ENCODE results near the gene SGCG.
A peak's percentile ranks its signal among the peaks of the same experiment; 100 is the strongest.
"Not testable (repeated sequence)": the region's sequence is repeated elsewhere in the genome, so short reads cannot be mapped to it uniquely, and the experiment has no call there.

The SGCG gene

DNA sequence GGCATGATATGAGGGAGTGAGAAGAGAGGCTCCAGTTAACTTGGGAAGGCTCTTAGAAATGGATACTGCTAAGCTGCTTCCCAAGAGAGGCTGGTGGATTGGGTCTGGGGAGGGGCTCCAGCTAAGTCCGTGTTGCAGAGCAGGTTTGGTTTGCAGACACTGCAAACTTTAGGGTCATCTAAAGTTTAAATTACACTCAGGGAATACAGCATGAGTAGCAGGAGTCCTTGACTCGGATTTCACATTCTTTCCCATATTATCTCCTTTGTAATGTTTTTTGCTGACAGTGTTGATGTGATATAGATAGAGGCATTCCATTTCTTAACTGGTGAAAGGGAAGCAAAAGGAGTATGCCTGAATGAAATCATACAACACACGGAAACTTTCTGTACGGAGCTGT lies 31.9 kb downstream of the SGCG start:
- no peak for DNase-seq

GRCh38 chr13:23231241-23231640 lies 50.5 kb downstream of the SGCG start:
- DNase-seq = no peak

DNA sequence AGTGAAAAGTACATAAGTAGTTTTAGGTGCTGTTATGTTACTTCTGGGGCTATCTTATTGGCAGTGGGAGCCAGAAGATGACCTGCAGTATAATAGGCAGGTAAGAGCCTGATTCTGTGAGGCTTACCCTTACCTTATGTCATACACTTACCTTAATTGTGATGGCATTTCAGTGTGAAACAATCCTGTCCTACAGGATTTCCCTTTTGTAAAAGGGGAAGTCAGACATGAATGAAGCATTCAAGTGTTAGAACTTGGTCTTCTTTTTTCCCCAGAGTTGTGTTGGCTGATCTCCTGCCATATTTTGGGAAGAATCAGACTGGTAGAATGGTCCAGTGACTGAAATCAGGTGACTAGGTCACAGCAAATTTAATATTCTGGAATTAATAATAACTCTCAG lies 55.2 kb downstream of the SGCG start:
- DNase-seq = no peak

DNA sequence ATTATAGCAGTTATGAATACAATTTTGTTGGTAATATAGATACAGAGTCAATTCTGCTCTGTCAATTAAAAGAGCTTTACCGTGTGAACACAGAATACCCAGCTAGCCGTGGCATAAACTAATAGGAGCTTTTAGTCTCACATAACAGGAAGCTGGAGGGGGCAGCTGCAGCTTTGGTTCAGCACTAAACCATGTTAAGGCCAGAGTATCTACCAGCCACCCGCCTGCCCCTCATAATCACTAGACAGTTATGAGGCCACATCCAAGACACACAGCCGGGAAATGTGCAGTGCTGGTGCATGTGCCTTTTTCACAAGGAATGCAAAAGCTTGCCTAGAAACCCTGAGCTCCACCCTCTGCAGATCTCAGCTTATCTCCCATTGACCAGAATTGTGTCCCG lies 62.3 kb downstream of the SGCG start:
- DNase-seq = no peak

GRCh38 chr13:23248410-23248809 lies 67.6 kb downstream of the SGCG start:
- DNase-seq = not testable (repeated sequence)

DNA sequence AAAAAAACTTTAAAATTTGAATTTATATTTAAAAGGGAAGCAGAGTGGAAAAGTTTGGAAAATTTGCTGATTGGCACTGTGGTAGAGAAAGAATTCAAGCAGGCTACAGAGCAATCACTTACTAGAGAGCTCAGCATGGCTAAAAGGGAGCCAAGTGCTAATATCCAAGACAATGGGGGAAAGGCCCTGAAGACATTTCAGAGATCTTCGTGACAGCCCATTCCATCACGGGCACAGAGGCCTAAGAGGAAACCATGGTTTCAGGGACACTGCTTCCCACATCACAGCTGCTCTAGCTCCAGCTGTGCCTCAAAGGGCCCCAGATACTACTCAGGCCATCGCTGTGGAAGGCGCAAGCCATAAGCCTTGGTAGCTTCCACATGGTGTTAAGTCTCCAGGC lies 73.7 kb downstream of the SGCG start:
- DNase-seq = no peak

DNA sequence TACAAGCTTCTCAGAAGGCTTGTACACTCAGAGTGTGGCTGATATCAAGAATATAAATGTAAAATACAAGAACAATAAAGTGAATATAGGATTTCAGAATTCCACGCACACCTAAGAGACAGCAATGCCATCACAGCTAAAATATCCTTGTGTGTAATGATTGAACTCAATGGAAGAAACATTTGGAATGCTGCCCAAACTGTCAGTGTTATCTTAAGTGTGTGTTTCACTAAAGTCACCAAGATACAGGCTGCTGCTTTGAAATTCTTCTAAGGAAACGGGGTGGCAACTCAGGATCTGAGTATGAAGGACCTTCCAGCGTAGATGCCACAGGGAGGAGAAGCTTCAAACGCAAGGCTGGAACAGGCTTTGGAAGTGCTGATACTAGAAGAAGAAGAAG lies 86.8 kb downstream of the SGCG start:
- no peak for DNase-seq

- peak; percentile 47 for DNase-seq
Measured at GRCh38 chr13:23268441-23268840, 87.7 kb downstream of the SGCG start.

DNA sequence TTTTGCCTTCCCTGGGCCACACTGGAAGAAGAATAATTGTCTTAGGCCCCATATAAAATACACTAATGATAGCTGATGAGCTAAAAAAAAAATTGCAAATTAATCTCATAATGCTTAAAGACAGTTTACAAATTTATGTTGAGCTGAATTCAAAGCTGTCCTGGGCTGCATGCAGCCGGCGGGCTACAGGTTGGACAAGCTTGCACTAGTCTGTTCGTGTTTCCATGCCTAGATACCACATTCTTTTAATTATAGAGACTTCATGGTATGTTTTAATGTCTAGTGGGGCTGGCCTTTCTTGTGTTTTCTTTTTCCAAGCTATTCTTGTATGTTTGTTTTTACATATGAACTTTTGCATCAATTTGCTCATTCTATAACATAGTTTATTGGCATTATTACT lies 90.6 kb downstream of the SGCG start:
- no peak for DNase-seq

DNA sequence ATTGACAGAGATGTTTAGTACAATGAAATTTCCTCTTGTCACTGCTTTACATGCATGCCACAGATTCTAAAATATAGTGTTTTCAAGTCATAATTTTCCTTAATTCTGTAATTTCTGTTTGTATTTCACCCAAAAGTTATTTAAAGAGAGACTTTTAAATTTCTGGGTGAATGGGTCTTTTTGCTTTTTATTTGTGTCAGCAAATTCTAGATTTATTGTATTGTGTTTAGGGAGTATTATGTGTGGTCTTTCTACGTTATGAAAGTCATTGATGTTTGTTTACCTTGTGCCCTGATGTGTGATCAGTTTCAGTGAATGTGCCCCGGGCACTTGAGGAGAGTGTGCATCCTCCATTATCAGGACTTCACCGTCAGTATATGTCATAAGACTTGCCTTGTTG lies 92.7 kb downstream of the SGCG start:
- DNase-seq = no peak

DNA sequence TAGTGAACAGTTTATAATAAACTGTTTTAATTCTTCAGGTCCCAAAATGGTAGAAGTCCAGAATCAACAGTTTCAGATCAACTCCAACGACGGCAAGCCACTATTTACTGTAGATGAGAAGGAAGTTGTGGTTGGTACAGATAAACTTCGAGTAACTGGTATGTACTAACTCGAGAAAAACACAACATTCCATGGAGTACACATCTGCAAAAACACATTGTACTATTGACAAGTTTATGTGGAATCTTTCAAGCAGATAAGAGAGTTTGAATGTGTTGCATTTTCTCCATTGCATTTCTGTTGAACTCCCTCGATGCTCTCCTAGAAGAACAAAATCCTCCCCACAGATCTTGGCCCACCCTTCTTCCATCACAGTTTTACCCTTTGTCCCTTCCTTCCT lies 98.5 kb downstream of the SGCG start:
- DNase-seq = no peak

DNA sequence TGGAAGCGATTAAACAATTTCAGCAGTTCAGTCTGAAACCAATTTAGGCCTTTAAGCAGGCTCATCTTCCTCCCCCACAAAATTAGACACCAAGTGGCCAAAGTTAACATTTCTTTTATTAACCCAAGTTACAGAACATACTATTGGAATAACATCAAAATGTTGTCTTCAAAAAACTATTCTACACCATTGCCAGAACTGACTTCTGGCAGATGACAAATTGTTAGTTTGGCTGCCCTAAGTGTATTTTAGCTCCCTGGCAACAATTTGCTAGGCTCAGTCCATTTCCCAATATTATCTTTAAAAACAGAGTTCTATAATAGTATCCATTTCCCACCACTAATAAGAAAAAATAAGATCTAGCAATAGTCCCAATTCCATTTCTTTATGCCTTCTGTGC lies 107.8 kb downstream of the SGCG start:
- no peak for DNase-seq

- no peak for DNase-seq
Measured at GRCh38 chr13:23288995-23289394, 108.2 kb downstream of the SGCG start.

- no peak for DNase-seq
Measured at GRCh38 chr13:23289917-23290357, 109.2 kb downstream of the SGCG start.

GRCh38 chr13:23292586-23292985 lies 111.8 kb downstream of the SGCG start:
- no peak for DNase-seq

DNA sequence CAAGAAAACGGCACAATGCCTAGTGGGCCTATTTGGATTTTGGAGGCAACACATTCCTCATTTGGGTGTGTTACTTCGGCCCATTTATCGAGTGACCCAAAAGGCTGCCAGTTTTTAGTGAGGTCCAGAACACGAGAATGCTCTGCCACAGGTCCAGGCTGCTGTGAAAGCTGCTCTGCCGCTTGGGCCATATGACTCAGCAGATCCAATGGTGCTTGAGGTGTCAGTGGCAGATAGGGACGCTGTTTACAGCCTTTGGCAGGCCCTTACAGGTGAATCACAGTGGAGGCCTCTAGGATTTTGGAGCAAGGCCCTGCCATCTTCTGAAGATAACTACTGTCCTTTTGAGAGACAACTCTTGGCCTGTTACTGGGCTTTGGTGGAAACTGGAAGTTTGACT lies 134.1 kb downstream of the SGCG start:
- DNase-seq = not testable (repeated sequence)

- DNase-seq = no peak
Measured at GRCh38 chr13:23319883-23320224, 139.1 kb downstream of the SGCG start.

DNA sequence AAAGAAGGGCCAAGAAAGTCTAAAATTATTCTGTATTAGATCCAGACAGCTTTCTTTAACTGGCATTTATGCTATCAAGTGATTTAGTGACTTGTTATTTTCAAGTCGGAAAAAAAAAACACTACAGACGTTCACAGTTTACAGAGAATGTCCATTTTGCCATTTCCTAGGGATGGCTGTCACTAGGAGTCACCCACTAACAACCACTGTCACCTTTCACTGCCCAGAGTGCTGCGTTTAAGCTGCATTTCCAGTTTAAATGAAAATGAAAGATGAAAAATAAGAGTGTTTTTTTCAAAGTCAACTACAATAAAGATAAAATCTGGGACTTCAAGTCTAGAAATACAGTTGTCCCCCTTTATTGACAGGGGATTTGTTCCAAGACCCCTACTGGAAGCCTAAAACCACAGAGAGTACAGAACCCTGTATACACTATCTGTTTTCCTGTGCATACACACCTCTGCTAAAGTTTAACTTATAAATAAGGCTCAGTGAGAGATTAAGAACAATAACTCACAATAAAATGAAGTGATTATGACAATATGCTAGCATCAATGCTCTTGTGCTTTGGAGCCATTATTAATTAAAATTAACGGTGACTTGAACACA lies 140.3 kb downstream of the SGCG start:
- no peak for DNase-seq

DNA sequence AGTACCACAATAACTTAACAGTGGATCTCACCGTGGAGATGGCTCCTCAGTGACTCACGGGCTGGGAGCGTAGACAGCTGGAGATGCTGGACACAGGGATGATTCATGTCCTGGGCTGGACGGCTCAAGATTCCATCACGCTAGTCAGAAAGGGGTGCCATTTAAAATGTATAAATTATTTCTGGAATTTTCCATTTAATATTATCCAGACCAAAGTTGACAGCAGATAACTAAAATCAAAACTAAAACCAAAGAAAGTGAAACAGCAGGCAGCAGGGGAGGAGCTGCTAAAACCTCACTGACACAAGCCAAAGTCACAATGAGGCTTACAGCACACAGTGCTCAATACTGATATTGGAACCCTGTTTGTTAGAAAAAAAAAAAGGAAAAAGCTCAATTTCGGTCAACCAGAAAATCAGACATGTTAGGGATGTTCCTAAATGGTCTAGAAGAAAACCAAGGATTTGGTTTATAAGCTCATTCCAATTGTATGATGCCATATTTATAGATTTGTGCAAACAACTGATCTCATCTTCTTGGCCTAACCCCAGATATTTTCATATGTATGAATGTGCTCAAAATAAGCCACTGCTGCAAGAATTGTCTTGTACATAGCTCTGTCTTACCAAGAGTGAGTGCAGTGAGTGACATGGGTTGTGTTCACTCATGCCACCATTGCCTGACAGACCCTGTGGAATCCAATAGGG lies 140.9 kb downstream of the SGCG start:
- DNase-seq = peak; percentile 65

DNA sequence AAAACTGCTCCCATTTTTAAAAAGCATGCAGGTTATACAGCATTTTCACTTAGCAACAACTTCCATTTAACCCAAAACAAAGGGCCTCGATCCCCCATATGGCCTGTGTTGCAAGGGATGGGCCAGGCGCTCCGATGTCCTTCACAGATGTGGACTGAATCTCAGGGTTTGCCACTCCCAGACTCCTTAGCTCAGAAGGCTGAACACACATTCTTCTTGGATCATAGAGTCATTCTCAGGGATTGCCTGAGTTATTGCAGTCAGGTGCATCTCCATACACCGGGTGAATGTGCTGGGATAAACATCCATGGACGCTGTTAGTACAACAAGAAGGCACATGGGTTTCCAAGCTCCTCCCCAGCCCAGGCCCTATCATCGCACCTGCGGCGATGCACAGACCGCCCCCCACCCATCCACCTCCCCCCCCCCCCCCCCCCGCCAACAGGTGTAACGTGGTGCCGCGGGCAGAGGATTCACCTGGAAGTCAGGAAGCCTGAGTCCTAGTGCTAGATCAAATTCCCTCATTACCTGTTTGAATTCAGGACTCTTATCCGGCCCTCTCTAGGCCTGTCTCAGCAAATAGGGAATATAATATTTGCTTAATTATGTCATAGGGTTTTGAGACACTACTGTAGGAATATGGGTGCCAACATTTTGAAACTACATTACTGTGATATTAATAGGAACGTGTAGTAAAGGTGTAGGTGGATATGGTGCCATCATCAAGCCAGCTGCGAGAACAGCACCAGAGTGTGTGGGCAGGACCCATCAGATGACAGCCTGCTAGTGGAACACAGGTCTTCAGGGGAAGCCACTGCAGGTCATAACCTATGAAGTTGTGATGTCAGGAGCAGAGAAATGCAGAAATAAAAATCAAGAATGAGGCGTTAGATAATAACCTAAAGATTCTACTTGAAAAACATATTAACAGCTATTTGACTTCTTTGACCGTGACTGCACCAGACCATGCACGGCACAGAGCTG lies 141.9 kb downstream of the SGCG start:
- no peak for DNase-seq

GRCh38 chr13:23323946-23324709 lies 143.3 kb downstream of the SGCG start:
- DNase-seq = no peak

DNA sequence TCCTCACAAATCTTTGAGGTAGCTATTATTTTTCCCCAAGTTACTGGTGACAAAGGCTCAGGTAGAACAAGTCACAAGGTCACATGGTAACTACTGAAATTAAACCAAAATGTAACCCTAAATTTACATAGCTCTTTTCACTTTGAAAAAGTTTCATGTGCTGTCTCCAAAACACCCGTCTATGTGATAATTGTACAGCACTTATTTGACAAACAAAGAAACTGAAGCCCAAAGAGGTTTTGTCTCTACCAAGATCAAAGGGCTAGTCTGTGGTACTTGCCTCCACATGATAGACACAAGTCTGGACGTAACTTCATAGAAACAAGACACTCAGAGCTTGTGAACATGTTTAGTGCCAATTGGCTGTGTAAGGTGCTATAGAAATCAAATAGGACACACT lies 144.4 kb downstream of the SGCG start:
- DNase-seq = no peak

- DNase-seq = no peak
Measured at GRCh38 chr13:23330356-23330755, 149.6 kb downstream of the SGCG start.

Data from activated CD4-positive, alpha-beta T cell treated with anti-CD3 and anti-CD28 coated beads, Interleukin-10, Interleukin-2, amounts not matched to agents 100 ng/mL and 50 ng/mL, durations not matched to agents 16 hours and 8 hours (primary cell).